ENCODE results near the gene TLE1. TPM values are rescaled to one million over a fixed set of nuclear protein-coding genes. Genes with fewer than 3 reads are reported as not detected.

The TLE1 gene
- total and polyA plus RNA-seq, 2 donors (not counting 1 experiment from before 2014, with no cell fraction given) = 33.5 to 80.3 TPM

GRCh38 chr9:81596679-81597418, 92.5 kb downstream of the TLE1 start:
- H3K4me1 Mint-ChIP-seq = peaks cover 75% of the 10 kb centered on the region
- Histone ChIP-seq H3K9me3 (ENCODE audit: control extremely low read depth in 1 of 3, control insufficient read depth in 2 of 3, insufficient read depth in 1 of 3, low read length in 2 of 3) (no peaks in the 10 kb centered on the region), H3K4me2 (replicated peaks; ENCODE audit: low read depth, low read length, poor library complexity, severe bottlenecking) (peak overlapping the region; percentile 56), H4K20me1 (ENCODE audit: control insufficient read depth, insufficient read depth, low read length, poor library complexity, severe bottlenecking) (peaks cover 14% of the 10 kb centered on the region), H2AFZ (ENCODE audit: insufficient read depth, low read depth, low read length, poor library complexity, severe bottlenecking) (peak overlapping the region; percentile 21), H3K4me1 (ENCODE audit: control insufficient read depth in 2 of 2, insufficient read depth in 2 of 2, low read length in 2 of 2) (peaks cover 65 to 68% of the 10 kb centered on the region in 2 donors), H3K4me3 (ENCODE audit: control extremely low read depth in 1 of 5, extremely low read depth in 1 of 5, insufficient read depth in 1 of 5, low read depth in 2 of 5, low read length in 4 of 5) (peak overlapping the region in 1 of 5 experiments; percentile 5), H3K9ac (ENCODE audit: low read length) (peak overlapping the region; percentile 17), H3K27ac (ENCODE audit: low read length in 2 of 2) (no peak overlapping the region), H3K27me3 (replicated peaks in 1 of 4; ENCODE audit: control extremely low read depth in 1 of 4, control insufficient read depth in 3 of 4, insufficient read depth in 4 of 4, low read length in 3 of 4) (no peaks in the 10 kb centered on the region), H3K36me3 (replicated peaks in 1 of 2; ENCODE audit: control extremely low read depth in 1 of 2, control insufficient read depth in 1 of 2, extremely low read depth in 1 of 2, insufficient read depth in 2 of 2, low read length in 1 of 2) (peaks cover 0 to 7% of the 10 kb centered on the region in 2 experiments), H3K79me2 (ENCODE audit: control insufficient read depth, insufficient read depth, low read length) (peaks cover under 1% of the 10 kb centered on the region)
- peaks cover 2% of the 10 kb centered on the region for H3K9me3 Mint-ChIP-seq (ENCODE audit: insufficient read depth)
- ChIA-PET POLR2A (no interaction called here), CTCF (no interaction called here)
- peak; percentile 50 for DNase-seq
- no peak for TF ChIP-seq CTCF (IDR thresholded peaks at IDR 0.05)
- no peak for TF ChIP-seq EZH2 (IDR thresholded peaks at IDR 0.05; ENCODE audit: borderline replicate concordance, insufficient read depth, low read depth, low read length, poor library complexity, severe bottlenecking)
- ATAC-seq (ENCODE audit: low read depth) = peak; percentile 44
- peak overlapping the region; percentile 71 for H3K4me3 Mint-ChIP-seq
- H3K27me3 Mint-ChIP-seq = no peaks in the 10 kb centered on the region
- peak overlapping the region; percentile 53 for H3K27ac Mint-ChIP-seq
- WGBS (ENCODE audit: insufficient coverage) = 59% methylated on average over 5 of the region's 13 CpGs
- intact Hi-C loops (cut with micrococcal nuclease) = loop anchor here (2.0 to 10.0 kb wide), 2 partner anchors 58 to 90 kb away; no protein-coding TSS in a partner anchor
